PFSK-1 (cell line): Measurements from ENCODE around the gene KRT16.

Experiments
- FOXP2 ChIP-seq: optimal IDR thresholded peaks from 2 replicates; pipeline ENCODE3; 2011; ENCODE audit warnings: borderline replicate concordance, control low read depth, inconsistent platforms; ENCODE audit not compliant: insufficient read depth; ENCODE audit errors: extremely low read length, extremely low read depth
- POLR2AphosphoS5 ChIP-seq: IDR thresholded peaks from 2 replicates; pipeline ENCODE4 v1.6.1; 2012; ENCODE audit warnings: low read depth, mild to moderate bottlenecking, control low read depth, low read length, moderate library complexity
- REST ChIP-seq, 2 experiments: IDR thresholded peaks; 2 replicates each; pipeline versions ENCODE4 v1.6.1 to v1.8.0; 2011 to 2012; ENCODE audit warnings: low read depth in 2 of 2, low read length in 2 of 2, control low read depth in 1 of 2, inconsistent platforms in 1 of 2, mild to moderate bottlenecking in 1 of 2, moderate library complexity in 1 of 2; ENCODE audit not compliant: insufficient read depth in 1 of 2
- SIN3A ChIP-seq: IDR thresholded peaks from 2 replicates; pipeline ENCODE4 v1.6.1; 2012; ENCODE audit warnings: mild to moderate bottlenecking, low read length, moderate library complexity, borderline replicate concordance; ENCODE audit not compliant: insufficient read depth
- TAF1 ChIP-seq: IDR thresholded peaks from 2 replicates; pipeline ENCODE4 v1.6.1; 2012; ENCODE audit warnings: low read length, control low read depth, borderline replicate concordance; ENCODE audit not compliant: insufficient read depth

KRT16 gene

GRCh38 chr17:41619036-41619926 lies 6.7 kb upstream of the KRT16 start:
- no peak for TF ChIP-seq REST (IDR thresholded peaks at IDR 0.05; ENCODE audit: insufficient read depth in 1 of 2, low read depth in 2 of 2, low read length in 2 of 2)
- TF ChIP-seq SIN3A = no peak
- no peak for TF ChIP-seq TAF1
- TF ChIP-seq FOXP2 = no peak
- no peak for TF ChIP-seq POLR2AphosphoS5

GRCh38 chr17:41618341-41619035 lies 5.9 kb upstream of the KRT16 start:
- no peak for TF ChIP-seq TAF1
- TF ChIP-seq FOXP2 = no peak
- TF ChIP-seq POLR2AphosphoS5 = no peak
- no peak for TF ChIP-seq SIN3A
- no peak for TF ChIP-seq REST (IDR thresholded peaks at IDR 0.05; ENCODE audit: insufficient read depth in 1 of 2, low read depth in 2 of 2, low read length in 2 of 2)

GRCh38 chr17:41617698-41618097 lies 5.1 kb upstream of the KRT16 start:
- TF ChIP-seq SIN3A (no peak), FOXP2 (no peak), REST (IDR thresholded peaks at IDR 0.05; ENCODE audit: insufficient read depth in 1 of 2, low read depth in 2 of 2, low read length in 2 of 2) (no peak), TAF1 (no peak), POLR2AphosphoS5 (no peak)

GRCh38 chr17:41617136-41617535 lies 4.6 kb upstream of the KRT16 start:
- no peak for TF ChIP-seq FOXP2
- no peak for TF ChIP-seq TAF1
- TF ChIP-seq REST (IDR thresholded peaks at IDR 0.05; ENCODE audit: insufficient read depth in 1 of 2, low read depth in 2 of 2, low read length in 2 of 2) = no peak
- no peak for TF ChIP-seq POLR2AphosphoS5
